Middle frontal gyrus (tissue), 1 donor: Measurements from ENCODE around the gene BCAR1.
"Not testable (repeated sequence)": the region's sequence is repeated elsewhere in the genome, so short reads cannot be mapped to it uniquely, and the experiment has no call there.

Experiments
- DNase-seq: peaks from one replicate; pipeline ENCODE4 v3.0.0-alpha.2; 2015; ENCODE audit warnings: low spot score; ENCODE audit errors: extremely low spot score

Gene BCAR1

GRCh38 chr16:75205438-75205837, 46.0 kb downstream of the BCAR1 start:
- not testable (repeated sequence) for DNase-seq

DNA sequence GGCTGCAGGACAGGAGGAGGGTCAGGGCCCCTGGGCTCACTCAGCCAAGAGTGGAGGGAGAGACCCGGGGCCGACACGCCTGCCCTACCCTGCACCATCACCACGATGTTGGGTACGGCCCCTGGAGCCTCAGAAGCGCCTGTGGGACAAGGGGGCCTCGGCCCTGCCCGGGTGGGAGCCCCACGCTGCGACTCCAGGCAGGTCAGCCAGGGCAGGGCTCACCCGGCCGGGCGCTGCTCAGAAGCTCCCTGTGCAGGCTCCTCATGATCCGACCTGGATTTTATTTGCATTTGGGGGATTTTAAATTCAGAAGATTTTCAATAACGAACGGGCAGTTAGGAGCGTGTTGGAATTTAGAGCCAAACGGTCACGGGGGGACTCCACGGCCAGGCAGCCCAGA, 46.5 kb downstream of the BCAR1 start:
- DNase-seq = not testable (repeated sequence)

- no peak for DNase-seq
Observed at GRCh38 chr16:75204410-75204758, 47.0 kb downstream of the BCAR1 start.

DNA sequence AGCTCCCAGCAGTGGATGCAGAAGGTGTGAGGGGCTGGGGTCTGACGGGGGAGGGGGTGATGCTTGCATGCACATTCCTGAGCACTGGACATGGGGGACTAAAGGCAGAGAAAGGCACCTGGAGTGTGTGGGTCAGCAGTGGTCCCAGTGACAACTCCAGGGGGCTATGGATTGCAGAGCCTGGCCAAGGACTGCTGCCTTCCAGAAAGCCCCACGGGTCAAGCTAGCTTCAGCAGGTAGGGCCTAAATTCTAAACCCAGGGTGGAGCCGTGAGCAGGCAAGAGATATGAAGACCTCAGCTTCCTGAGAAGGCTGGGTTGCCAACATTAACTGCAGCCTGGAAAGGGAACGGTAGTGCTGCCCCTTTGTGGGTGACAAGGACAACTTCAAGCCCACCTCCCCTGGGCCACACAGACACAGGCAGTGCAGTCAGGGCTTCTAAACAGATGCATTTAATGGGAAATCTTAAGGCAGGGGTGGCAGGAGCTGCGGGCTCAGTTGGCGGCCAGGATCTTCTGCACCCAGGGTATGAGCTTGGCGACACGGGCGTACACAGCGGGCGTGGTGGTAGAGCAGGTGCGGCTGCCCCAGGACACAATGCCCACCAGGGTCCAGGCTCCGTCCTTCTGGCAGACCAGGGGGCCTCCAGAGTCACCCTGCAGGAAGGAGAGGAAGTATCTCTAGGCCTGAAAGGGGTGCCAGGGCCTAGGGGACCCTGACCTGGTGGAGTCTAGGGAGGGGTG, 47.6 kb downstream of the BCAR1 start:
- no peak for DNase-seq

DNA sequence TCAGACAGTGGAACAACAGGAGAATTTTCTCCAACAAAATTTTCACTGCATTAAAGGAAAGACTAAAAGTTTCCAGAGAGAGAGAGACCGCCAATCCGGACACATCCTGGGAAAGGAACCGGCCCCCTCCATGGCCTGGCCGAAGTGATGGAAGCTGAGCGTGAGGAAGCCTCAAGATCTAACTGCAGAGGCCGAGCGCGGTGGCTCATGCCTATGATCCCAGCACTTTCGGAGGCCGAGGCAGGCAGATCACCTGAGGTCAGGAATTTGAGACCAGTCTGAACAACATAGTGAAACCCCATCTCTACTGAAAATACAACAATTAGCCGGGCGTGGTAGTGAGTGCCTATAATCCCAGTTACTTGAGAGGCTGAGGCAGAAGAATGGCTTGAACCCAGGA, 48.3 kb downstream of the BCAR1 start:
- DNase-seq = no peak

DNA sequence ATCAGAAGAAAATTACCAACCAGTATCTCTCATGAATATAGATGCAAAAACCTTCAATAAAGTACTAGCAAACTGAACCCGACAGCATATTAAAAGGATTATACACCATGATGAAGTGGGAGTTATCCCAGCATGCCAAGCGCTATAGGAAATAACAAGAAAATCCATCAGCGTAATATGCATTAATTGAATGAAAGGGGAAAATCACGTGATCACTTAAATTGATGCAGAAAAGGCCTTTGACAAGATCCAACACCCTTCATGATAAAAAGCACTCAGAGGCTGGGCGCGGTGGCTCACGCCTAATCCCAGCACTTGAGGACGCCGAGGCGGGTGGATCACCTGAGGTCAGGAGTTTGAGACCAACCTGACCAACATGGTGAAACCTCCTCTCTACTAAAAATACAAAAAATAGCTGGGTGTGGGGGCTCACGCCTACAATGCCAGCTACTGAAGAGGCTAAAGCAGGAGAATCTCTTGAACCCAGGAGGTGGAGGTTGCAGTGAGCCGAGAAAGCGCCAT, 49.3 kb downstream of the BCAR1 start:
- no peak for DNase-seq

DNA sequence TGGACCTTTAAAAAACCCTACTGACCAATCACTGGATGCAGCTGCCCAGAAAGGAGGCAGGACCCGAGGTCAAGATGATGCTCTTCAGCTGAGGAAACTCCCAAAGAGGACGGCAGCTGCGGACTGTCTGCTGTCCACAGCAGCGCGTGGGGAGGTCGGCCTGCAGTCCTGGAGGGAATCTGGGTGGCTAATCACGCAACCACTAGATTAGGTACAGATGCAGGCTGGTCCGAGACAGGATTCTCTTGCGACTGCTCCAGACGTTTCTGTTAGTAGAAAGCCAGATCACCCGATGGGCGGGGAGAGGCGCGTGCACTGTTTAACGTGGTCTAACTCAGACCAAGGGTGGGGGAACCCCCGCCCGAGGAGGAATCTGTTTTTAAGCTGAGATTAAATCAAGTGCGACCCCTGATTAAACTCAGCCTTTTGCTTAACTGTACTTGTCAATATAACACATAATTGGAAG, 53.3 kb downstream of the BCAR1 start:
- DNase-seq = no peak

GRCh38 chr16:75197522-75198134, 53.8 kb downstream of the BCAR1 start:
- DNase-seq = no peak

DNA sequence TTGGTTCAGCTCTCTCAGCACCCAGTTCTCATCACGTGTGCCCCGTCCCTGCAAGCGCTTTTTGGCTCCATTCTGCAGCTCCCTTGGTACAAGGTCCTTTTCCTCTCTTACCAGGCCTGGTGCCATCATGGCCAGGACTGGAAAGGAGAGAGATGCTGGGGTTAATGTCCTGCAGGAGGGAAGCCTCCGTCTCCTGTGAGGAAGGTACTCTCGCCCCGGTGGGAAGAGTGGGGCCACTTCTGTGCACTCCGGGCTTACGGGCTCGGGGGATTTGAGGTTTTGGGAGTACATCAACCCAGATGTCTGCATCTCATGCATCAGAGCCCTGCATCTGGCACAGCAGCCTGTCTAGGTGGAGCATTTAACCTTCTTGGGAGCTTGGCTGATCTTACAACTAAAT, 54.6 kb downstream of the BCAR1 start:
- DNase-seq = no peak

GRCh38 chr16:75195811-75196790, 55.3 kb downstream of the BCAR1 start:
- no peak for DNase-seq

DNA sequence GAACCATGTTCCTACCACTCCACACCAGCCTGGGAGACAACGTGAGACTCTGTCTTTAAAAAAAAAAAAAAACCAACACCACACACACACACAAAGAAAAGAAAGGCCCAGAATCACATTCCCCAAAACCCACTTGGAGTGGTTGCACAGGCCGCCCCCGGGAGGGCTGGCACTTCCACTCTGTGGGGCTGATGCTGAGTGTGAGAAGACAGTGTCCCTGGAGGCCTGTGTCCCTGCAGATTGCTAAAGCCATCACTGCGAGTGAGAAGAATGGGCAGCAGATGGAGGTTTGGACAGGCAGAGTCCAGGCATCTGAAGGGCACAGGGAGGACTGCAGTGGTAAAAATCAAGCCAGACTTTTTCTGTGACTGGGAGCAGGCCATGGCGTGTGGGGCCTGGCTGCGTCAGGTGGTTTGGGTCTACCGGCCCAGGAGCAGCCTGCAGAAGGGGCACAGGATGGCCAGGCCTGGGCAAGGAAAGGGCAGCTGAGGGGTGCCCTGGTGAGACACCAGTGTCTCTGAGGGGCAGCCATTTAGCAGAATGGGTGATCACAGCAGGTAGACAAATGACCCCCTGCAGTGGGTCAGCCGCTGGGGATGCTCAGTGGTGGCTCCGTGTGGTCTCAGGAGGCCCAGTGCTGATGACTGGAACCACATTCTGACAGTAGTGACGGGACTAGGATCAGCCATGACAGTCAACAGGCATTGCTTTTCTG, 57.5 kb downstream of the BCAR1 start:
- no peak for DNase-seq

- DNase-seq = no peak
Observed at GRCh38 chr16:75193265-75193650, 58.2 kb downstream of the BCAR1 start.

- no peak for DNase-seq
Observed at GRCh38 chr16:75192606-75193264, 58.7 kb downstream of the BCAR1 start.

DNA sequence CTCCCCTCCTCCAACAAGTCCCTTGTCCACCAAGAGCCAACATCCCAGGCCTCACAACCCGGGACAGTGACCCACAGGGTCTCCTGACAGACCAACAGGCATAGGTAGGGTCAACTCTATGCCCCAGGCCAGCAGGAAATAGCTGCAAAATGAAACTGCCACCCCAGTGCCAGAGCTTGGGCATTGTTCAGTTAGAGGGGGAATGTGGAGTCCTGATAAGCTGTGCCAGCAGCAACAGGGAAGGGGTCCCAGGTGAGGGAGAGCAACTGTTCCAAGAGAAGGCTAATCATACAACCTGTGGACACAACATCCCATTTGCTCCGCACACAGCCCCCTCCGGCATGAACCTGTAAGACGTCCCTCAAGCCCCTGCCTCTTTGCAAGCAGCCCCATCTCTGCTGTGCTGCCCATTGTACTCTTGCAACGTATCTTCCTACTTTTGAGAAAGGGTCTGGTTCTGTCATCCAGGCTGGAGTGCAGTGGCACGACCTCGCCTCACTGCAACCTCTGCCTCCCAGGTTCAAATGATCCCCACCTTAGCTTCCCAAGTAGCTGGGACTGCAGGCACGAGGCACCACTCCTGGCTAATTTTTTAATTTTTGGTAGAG, 61.7 kb downstream of the BCAR1 start:
- DNase-seq = no peak

DNA sequence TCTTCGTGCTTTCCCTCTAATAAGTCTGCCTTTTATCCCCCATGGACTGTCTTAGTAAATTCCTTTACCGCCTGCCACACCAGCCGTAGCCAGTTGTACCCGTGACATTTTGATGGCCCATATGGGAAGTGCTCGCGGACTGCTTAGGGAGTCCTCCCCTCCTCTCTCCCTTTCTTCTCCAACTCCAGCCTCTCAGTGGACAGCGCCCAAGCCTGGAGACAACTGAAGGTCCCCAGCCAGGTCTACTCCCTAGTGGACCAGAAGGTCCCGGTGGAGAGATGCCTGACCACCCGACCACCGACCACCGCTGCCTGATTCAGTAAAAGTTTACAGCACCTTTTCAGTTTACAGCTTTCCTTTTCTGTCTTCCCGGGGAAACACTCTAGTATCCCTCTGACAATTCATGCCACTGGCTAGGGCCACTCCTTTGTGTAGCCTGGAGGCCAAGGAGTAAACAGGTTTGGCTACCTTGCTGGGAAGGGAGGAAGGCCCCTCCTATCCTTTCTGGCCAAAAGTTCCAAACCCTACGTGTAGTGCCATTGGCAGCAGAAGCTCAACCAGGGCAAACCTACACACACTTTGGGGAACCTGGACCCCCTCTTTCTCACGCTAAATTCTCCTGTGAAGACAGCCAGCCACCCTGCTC, 62.5 kb downstream of the BCAR1 start:
- DNase-seq = no peak

GRCh38 chr16:75181630-75182029, 69.8 kb downstream of the BCAR1 start:
- DNase-seq = no peak

DNA sequence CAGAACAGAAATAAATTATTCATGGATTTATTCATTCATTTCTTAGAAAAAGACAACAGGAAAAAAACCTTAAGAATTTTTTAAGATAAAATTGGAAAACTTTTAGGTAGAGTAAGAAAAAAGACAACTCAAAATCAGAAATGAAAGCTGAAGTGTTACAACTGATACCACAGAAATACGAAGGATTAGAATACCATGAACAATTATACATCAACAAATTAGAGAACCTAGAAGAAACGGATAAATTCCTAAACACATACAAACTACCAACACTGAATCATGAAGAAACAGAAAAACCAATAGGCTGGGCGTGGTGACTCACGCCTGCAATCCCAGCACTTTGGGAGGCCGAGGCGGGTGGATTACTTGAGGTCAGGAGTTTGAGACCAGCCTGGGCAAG, 72.2 kb downstream of the BCAR1 start:
- no peak for DNase-seq
